EL (cell line): ENCODE results near the gene ARHGAP23.
A peak's percentile ranks its signal among the peaks of the same experiment; 100 is the strongest.
"Not testable (repeated sequence)": the region's sequence is repeated elsewhere in the genome, so short reads cannot be mapped to it uniquely, and the experiment has no call there.

ENCODE experiments used
- DNase-seq: peaks from one replicate; pipeline ENCODE4 v3.0.0-alpha.2; 2016

The ARHGAP23 gene

GRCh38 chr17:38421871-38422827 lies 6.1 kb upstream of the ARHGAP23 start:
- DNase-seq = no peak

GRCh38 chr17:38424297-38424972 lies 3.8 kb upstream of the ARHGAP23 start:
- DNase-seq = no peak

- DNase-seq = no peak
Observed at GRCh38 chr17:38425031-38425430, 3.2 kb upstream of the ARHGAP23 start.

GRCh38 chr17:38425744-38426143 lies 2.5 kb upstream of the ARHGAP23 start:
- DNase-seq = peak; percentile 57

GRCh38 chr17:38426441-38426840 lies 1.8 kb upstream of the ARHGAP23 start:
- DNase-seq = no peak

GRCh38 chr17:38427160-38427949 lies 909 bp upstream of the ARHGAP23 start:
- DNase-seq = no peak

- peak; percentile 77 for DNase-seq
Observed at GRCh38 chr17:38428643-38429371, 543 bp downstream of the ARHGAP23 start.

- no peak for DNase-seq
Observed at GRCh38 chr17:38429476-38430100, 1.3 kb downstream of the ARHGAP23 start.

- no peak for DNase-seq
Observed at GRCh38 chr17:38430316-38430715, 2.1 kb downstream of the ARHGAP23 start.

GRCh38 chr17:38430822-38431221 lies 2.6 kb downstream of the ARHGAP23 start:
- no peak for DNase-seq

- no peak for DNase-seq
Observed at GRCh38 chr17:38431346-38432145, 3.3 kb downstream of the ARHGAP23 start.

- no peak for DNase-seq
Observed at GRCh38 chr17:38434178-38434665, 6.0 kb downstream of the ARHGAP23 start.

- no peak for DNase-seq
Observed at GRCh38 chr17:38435795-38436194, 7.5 kb downstream of the ARHGAP23 start.

GRCh38 chr17:38436386-38436785 lies 8.1 kb downstream of the ARHGAP23 start:
- DNase-seq = no peak

GRCh38 chr17:38437313-38437712 lies 9.0 kb downstream of the ARHGAP23 start:
- not testable (repeated sequence) for DNase-seq

GRCh38 chr17:38439436-38439835 lies 11.2 kb downstream of the ARHGAP23 start:
- no peak for DNase-seq

- no peak for DNase-seq
Observed at GRCh38 chr17:38440614-38441397, 12.5 kb downstream of the ARHGAP23 start.

- no peak for DNase-seq
Observed at GRCh38 chr17:38441429-38442061, 13.3 kb downstream of the ARHGAP23 start.

GRCh38 chr17:38442548-38442947 lies 14.3 kb downstream of the ARHGAP23 start:
- peak; percentile 69 for DNase-seq
